Measurements from ENCODE around the gene RABGAP1L.
A peak's percentile ranks its signal among the peaks of the same experiment; 100 is the strongest.

The RABGAP1L gene

DNA sequence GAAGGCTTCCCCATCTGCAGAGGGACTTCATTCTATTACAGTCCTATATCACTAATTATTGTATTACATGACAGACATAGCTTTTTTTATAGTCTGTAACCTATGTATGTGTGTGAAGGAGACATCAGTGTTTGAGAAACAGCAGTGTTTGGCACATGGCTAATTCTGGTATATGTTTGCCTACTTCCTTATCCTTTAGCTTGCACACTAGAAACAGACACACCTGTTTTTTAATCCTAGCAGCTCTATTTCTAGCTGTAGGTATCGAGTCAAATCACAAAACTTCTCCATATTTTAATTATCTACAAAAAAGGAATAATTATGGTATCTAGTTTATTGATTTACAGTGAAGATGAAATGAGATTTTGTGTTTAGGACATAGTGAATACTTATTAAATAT lies 711.0 kb downstream of the RABGAP1L start:
- H3K36me3 Mint-ChIP-seq (ENCODE audit: low read depth), result no peaks in the 10 kb centered on the region
- H3K4me1 Mint-ChIP-seq, result peaks cover 14% of the 10 kb centered on the region
- H3K4me3 Mint-ChIP-seq, result no peak overlapping the region
- TF ChIP-seq, protein P1, sequence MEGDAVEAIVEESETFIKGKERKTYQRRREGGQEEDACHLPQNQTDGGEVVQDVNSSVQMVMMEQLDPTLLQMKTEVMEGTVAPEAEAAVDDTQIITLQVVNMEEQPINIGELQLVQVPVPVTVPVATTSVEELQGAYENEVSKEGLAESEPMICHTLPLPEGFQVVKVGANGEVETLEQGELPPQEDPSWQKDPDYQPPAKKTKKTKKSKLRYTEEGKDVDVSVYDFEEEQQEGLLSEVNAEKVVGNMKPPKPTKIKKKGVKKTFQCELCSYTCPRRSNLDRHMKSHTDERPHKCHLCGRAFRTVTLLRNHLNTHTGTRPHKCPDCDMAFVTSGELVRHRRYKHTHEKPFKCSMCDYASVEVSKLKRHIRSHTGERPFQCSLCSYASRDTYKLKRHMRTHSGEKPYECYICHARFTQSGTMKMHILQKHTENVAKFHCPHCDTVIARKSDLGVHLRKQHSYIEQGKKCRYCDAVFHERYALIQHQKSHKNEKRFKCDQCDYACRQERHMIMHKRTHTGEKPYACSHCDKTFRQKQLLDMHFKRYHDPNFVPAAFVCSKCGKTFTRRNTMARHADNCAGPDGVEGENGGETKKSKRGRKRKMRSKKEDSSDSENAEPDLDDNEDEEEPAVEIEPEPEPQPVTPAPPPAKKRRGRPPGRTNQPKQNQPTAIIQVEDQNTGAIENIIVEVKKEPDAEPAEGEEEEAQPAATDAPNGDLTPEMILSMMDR (IDR thresholded peaks at IDR 0.05), result no peak
- H3K9me3 Mint-ChIP-seq, result peaks cover 4% of the 10 kb centered on the region
- H3K27ac Mint-ChIP-seq, result no peak overlapping the region
- peaks cover 13% of the 10 kb centered on the region for H3K27me3 Mint-ChIP-seq (ENCODE audit: low read depth, poor library complexity)
- DNase-seq, result no peak

DNA sequence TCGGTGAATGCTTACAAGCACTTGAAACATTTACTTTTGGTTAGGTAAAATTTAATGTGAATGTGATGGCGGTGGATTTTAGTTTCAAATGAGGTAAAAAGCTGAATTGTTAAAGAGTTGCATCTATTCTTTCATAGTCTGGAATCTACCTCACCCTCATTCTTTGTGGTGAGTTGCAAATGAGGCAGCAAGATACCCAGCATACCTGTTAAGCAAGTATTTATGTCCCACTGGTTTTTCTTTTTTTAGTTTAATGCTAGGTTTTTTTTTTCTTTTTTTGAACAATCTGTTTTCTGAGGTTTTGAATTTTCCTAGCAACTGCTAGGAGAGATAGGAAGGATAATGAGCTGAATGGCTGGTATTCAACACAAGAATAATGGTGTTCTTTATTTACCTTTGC lies 712.6 kb downstream of the RABGAP1L start:
- no peak overlapping the region for H3K27ac Mint-ChIP-seq
- TF ChIP-seq, protein P1 (IDR thresholded peaks at IDR 0.05), result no peak
- peaks cover 13% of the 10 kb centered on the region for H3K27me3 Mint-ChIP-seq (ENCODE audit: low read depth, poor library complexity)
- H3K36me3 Mint-ChIP-seq (ENCODE audit: low read depth), result no peaks in the 10 kb centered on the region
- peaks cover 4% of the 10 kb centered on the region for H3K9me3 Mint-ChIP-seq
- H3K4me1 Mint-ChIP-seq, result peaks cover 15% of the 10 kb centered on the region
- H3K4me3 Mint-ChIP-seq, result no peak overlapping the region
- DNase-seq, result no peak

DNA sequence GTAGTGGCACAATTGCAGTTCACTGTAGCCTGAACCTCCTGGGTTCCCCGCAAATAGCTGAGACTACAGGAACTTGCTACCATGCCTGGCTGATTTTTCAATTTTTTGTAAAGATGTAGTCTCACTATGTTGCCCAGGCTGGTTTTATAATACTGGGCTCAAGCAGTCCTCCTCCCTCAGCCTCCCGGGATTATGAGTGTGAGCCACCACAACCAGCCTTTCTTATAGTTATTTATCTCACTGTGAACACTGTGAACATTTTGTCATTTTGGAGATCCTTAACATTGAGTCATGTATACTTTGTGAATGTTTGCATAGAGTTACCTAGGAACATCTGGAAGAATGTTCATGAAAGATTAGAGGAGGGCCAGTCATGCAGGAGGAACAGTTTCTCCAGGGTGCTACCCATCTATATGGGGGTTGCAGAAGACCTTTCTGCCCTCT lies 713.3 kb downstream of the RABGAP1L start:
- Mint-ChIP-seq H3K27ac (peak overlapping the region; percentile 72), H3K4me3 (no peak overlapping the region), H3K36me3 (ENCODE audit: low read depth) (no peaks in the 10 kb centered on the region), H3K27me3 (ENCODE audit: low read depth, poor library complexity) (peaks cover 17% of the 10 kb centered on the region), H3K9me3 (peaks cover 4% of the 10 kb centered on the region), H3K4me1 (peaks cover 15% of the 10 kb centered on the region)
- no peak for DNase-seq
- TF ChIP-seq, protein P1 (IDR thresholded peaks at IDR 0.05), result no peak

DNA sequence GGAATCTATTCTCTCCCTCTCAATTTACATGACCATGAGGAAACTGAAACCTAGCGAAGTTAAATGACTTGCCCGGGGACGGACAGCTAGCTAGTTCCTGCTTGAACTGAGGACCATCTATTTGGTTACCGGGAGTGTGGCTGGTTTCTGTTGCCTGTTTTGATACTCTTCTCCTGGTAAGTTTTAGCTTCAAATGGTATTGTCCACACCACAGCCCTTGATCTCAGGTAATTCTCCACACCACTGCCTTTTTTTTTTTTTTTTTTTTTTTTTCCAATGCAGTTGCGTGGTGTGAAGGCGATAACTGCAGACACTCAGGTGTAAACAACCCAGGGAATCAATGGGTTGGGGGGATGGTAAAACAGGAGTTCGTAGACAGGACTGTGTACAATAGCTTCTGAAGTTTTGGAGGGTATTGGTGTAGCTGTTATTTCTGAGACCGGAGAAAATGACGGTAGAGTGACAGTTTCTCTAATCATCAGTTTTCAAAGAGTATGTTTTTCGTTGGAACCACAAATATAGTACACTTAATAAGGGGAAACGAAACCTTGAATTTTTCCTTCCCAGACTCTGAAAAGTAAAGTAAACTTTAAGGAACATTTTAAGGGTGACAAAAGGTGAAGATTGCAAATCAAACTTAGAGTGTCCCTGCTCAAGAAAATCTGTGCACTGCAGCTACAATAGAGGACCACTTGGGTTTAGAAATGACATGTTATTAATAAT lies 715.2 kb downstream of the RABGAP1L start:
- peak overlapping the region; percentile 72 for H3K4me3 Mint-ChIP-seq
- H3K27ac Mint-ChIP-seq, result no peak overlapping the region
- H3K4me1 Mint-ChIP-seq, result peaks cover 15% of the 10 kb centered on the region
- H3K9me3 Mint-ChIP-seq, result no peaks in the 10 kb centered on the region
- TF ChIP-seq, protein P1 (IDR thresholded peaks at IDR 0.05), result no peak
- DNase-seq, result no peak
- H3K36me3 Mint-ChIP-seq (ENCODE audit: low read depth), result no peaks in the 10 kb centered on the region
- H3K27me3 Mint-ChIP-seq (ENCODE audit: low read depth, poor library complexity), result peaks cover 17% of the 10 kb centered on the region

DNA sequence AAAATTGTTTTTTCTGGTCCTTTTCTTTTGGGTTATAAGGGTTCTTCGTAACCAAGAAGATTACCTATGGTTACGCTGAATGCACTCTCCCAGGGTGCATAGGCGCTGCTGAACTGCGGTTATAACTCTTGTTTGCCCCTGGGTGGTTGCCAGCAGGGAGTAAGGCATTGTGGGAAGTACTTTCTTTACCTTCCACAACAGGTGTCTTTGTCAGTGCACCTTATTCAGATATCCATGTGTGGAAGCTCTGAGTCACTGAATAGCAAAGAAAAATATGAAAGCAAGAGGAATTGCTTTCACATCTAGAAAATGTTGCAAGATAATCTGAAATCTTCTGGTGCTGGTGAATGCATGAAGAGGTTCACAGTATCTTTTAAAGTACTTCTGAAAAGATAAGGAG lies 716.0 kb downstream of the RABGAP1L start:
- H3K36me3 Mint-ChIP-seq (ENCODE audit: low read depth), result no peaks in the 10 kb centered on the region
- H3K27me3 Mint-ChIP-seq (ENCODE audit: low read depth, poor library complexity), result peaks cover 17% of the 10 kb centered on the region
- peaks cover 15% of the 10 kb centered on the region for H3K4me1 Mint-ChIP-seq
- H3K9me3 Mint-ChIP-seq, result no peaks in the 10 kb centered on the region
- peak overlapping the region; percentile 72 for H3K4me3 Mint-ChIP-seq
- DNase-seq, result no peak
- TF ChIP-seq, protein P1 (IDR thresholded peaks at IDR 0.05), result no peak
- H3K27ac Mint-ChIP-seq, result no peak overlapping the region

DNA sequence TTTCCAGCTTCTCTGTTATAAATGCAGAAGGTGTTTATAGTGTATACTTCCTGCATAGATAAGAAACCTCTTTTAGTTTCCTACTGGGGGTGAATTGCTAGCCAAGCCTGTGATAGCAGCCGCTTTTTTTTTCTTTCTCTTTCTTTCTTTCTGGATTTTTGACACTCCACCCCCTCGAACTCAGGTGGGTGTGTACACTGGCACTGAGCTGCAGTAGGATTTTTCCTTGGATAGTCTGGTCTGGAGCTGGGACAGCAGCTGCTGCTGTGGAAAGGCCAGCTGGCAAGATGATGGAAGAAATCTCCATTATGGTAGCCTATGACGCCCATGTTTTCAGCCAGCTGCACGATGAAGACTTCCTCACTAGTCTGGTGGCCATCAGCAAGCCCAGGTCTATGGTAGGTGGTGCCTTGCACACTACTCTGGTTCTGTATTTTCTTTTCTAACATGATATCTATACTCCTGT lies 717.9 kb downstream of the RABGAP1L start:
- H3K4me3 Mint-ChIP-seq, result no peak overlapping the region
- TF ChIP-seq, protein P1 (IDR thresholded peaks at IDR 0.05), result no peak
- H3K9me3 Mint-ChIP-seq, result no peaks in the 10 kb centered on the region
- no peak overlapping the region for H3K27ac Mint-ChIP-seq
- DNase-seq, result no peak
- H3K4me1 Mint-ChIP-seq, result peaks cover 15% of the 10 kb centered on the region
- peaks cover 10% of the 10 kb centered on the region for H3K27me3 Mint-ChIP-seq (ENCODE audit: low read depth, poor library complexity)
- no peaks in the 10 kb centered on the region for H3K36me3 Mint-ChIP-seq (ENCODE audit: low read depth)
